Activated gamma-delta T cell treated with Interleukin-2 at 50 U/mL for 16 hours (primary cell): Measurements from ENCODE around the gene PDE3B.

Source experiments
- DNase-seq: peaks from one replicate; pipeline ENCODE4 v3.0.0-alpha.2; 2020

PDE3B gene

DNA sequence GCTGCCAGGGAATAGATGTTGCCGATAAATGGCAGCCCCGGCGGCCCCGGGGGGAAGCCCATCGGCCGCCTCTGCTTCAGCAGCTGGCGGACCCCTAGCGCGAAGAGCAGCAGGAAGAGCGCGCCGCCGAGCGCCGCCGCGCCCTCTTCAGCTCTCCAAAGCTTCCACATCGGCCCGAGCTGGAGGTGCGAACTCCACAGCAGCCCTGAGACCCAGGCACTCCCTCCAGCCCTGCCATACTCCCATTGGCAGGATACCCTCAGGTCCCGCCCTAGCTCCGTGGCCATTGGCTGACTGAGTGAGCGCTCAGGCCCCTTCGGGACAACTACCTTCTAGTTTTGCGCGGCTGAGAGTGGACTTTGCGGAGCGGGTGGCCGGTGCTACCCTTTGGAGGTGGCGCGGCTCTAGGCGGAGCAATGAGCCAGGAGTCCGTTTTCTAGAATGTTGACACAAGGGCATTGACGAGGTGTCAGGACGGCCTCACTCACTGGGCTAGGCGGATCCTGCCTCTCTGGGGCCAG is 248.5 kb downstream of the PDE3B start, which contains the start of gene CYP2R1:
Gene CYP2R1, minus strand, starts transcription at position 196 of the 521 bp plus-strand sequence. Its CDS starts 26 bp downstream, at position 170.
- peak; percentile 88 for DNase-seq

DNA sequence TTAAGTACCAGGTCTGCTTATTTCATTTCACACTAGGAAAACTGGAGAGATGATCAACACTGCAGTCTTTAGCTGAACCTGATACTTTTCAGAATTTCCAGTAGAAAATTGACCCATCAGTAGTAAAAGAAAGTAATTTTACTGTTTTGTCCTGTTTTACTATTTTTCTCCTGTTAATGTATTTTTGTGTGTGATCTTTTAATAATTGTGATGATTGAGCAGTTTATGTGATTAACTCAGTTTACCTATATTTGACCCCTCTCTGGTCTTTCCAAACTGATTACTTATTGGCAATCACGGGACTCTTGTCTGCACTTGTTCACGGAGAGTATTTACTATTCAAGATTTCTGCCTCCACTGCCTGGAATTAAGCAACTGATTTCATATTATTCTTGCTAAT is 249.0 kb downstream of the PDE3B start:
- DNase-seq, result no peak

- DNase-seq, result no peak
These were observed 251.3 kb downstream of the PDE3B start for GRCh38 chr11:14894657-14895598.

- DNase-seq, result no peak
These were observed 254.8 kb downstream of the PDE3B start for GRCh38 chr11:14898355-14898754.

DNA sequence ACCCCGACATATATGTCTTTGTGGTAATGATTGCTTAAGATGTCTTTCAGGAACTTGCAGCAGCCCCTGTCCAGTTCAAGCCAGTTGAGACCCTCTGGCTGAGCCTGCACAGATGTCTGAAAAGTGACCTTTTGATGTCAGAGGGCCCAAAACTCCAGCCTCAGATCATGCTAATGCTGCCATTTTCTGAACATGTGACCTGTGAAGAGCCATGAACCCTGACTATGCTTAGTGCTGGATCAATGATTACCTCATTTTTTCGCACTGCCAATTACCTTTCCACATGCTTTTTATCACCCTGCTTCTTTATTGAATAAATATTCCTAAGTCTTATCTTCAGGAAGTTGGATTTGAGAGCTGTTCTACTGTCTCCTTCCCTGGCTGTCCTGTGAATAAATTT is 255.3 kb downstream of the PDE3B start:
- no peak for DNase-seq

DNA sequence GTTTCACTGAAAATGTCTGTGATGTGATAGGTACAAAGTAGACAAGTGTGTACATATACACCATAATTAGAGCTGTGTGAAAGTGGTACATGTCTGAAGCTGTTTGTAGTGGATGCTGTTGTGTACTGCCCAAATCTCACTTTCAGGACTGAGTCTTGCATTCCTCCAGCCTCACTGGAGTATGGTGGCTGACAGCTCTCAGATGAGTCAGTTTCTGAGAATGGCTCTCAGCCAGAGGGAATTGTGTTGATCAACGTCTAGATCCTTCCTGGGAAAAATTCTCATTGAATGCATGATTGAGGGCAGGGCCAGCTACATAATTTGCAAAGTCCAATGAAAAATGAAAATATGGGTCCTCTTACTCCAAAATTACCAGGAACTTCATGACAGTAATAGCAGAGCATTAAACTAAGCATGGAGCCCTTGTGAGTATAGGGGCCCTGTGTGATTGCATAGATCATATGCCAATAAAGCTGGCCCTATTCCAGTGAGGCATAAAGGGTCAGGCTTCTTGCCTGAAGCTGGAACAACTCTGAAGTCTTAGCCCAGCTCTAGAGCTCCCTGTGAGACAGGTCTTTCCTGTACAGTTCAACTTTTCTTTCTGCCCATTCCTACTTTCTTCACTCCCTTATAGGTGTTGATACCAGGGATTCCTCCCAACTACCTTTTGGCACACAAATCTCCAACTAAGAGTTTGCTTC is 259.2 kb downstream of the PDE3B start:
- no peak for DNase-seq

DNA sequence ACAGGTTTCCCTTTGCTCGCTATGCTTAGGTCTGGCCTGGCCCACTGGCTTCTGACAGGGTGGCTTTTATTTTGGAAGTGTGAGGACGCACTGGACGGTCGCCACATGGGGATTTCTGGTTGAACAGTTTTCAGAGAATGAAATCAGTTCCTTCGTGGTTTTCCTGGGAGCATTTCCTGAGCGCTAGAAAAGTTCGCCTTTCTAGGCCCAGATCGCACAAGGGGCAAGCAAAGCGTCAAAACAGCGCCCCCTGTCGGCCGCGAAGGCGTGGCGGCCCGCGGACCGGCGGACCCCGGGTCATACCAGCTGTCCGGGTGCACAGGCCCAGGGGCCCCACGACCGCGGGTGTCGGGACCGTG is 261.1 kb downstream of the PDE3B start:
- DNase-seq, result peak; percentile 83

GRCh38 chr11:14905104-14906033 is 261.8 kb downstream of the PDE3B start:
- peak; percentile 67 for DNase-seq

DNA sequence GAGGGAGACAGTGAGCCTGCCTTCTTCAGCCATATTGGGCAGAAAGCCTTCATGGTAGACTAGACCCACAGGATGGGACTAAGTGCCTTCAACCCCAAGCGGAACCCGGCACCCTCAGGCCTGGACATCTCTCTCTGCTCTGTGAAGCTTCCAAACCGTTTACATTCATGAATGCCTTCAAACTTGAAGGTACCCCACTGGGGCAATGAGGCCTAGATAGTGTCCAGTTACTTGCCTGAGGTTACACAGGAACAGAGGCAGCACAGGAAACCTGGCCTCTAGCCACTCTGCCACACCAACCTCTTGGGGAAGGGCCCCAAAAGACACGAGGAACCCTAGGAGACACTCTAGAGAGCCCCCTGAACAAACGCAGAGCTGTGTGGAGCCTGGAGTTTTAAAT is 263.0 kb downstream of the PDE3B start:
- DNase-seq, result no peak

GRCh38 chr11:14906993-14907392 is 263.4 kb downstream of the PDE3B start:
- DNase-seq, result no peak

GRCh38 chr11:14907411-14908213 is 264.0 kb downstream of the PDE3B start:
- DNase-seq, result peak; percentile 81

DNA sequence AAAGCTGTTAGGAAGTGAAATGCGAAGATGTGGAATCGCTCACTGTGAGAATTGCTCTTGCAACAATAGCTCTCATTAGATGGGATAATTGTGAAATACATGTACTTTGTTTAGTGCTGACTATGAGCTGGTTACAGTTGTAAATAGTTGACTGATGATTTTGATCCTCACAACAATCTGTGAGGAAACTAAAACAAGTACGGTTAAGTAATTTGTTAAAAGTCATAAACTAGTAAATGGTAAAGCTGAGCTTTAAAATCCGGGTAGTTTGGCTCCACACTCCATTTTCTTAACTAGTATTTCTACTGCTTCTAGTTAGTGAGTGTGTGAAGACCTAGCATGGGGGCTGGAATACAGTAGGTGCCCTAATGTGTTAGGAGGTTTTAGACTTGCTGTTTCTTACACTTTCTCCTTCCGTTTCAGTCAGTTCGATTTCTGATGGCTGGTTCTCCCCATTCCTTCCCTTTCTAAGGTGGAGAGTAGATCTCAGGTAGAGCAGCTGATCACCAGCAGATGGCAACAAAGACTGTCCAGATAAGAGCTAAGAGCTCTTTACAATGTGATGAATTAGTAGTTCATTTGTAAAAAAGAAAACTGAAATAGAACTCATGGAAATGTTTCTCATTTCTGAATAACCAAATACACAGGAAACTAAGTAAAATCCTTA is 264.7 kb downstream of the PDE3B start:
- peak; percentile 22 for DNase-seq

DNA sequence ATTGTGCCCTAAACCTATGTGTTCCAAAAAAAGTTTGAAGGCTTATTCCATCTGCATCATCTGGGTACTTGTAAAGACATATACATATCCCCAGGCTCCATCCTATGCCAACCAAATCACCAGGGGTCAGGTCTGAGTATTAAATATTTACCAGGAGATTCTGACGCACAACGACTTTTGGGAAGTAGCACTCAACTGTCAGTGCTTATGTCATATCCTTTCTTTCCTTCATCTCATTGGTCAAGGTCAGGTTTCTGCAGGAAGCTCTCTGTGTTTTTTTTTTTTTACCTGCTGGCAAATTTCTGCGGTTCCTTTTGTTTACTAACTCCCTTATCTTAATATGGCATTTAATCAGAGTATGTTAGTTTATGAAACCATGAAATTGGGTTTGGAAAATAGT is 270.9 kb downstream of the PDE3B start:
- DNase-seq, result no peak

DNA sequence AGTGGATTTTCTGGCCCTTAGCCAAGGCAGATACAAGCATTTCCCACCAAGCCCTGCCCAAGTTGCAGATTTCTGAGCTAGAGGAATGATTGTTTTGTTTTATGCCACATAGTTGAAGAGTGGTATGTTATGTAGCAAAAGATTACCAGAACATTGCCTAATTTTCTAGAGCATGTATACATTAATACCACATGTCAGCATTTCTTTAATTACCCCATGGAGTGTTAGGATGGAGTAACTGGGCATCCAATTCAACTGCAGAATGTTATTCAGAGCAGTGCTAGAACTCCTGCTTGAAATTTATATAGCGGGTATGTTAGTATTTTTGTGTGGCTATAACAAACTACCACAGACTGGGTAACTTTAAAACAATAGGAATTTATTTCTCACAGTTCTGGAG is 272.8 kb downstream of the PDE3B start:
- DNase-seq, result no peak
